Uterus (tissue), 2 donors: ENCODE data around the gene MAP4K3.

ENCODE experiments used
- CTCF ChIP-seq, 4 experiments: fragments of 200-600 bp in 2 of 4; fragments of 450-650 bp in 2 of 4; sonication (generic) in 2 of 4; IDR thresholded peaks; one replicate each; pipeline ENCODE4 v1.5.1; 2016 to 2019; ENCODE audit warnings: antibody characterized with exemption in 4 of 4, mild to moderate bottlenecking in 2 of 4, moderate library complexity in 1 of 4
- POLR2A ChIP-seq, 2 donors: fragments of 450-650 bp; IDR thresholded peaks; one replicate each; pipeline ENCODE4 v1.6.1; 2016; ENCODE audit warnings: antibody characterized with exemption in 2 of 2, mild to moderate bottlenecking in 1 of 2, moderate library complexity in 1 of 2

- TF ChIP-seq CTCF (IDR thresholded peaks at IDR 0.05) (no peak), POLR2A (IDR thresholded peaks at IDR 0.05) (no peak)
Observed at GRCh38 chr2:39435234-39435633, 1.9 kb downstream of the MAP4K3 start.
